ENCODE data around the gene PAX5. TPM values are rescaled to one million over a fixed set of nuclear protein-coding genes. Genes with fewer than 3 reads are reported as not detected.
A peak's percentile ranks its signal among the peaks of the same experiment; 100 is the strongest.
"Not testable (repeated sequence)": the region's sequence is repeated elsewhere in the genome, so short reads cannot be mapped to it uniquely, and the experiment has no call there.

PAX5 gene
- polyA plus RNA-seq, 1 of the 3 experiments (the other 2 are of a cell fraction) = 0.05 TPM

DNA sequence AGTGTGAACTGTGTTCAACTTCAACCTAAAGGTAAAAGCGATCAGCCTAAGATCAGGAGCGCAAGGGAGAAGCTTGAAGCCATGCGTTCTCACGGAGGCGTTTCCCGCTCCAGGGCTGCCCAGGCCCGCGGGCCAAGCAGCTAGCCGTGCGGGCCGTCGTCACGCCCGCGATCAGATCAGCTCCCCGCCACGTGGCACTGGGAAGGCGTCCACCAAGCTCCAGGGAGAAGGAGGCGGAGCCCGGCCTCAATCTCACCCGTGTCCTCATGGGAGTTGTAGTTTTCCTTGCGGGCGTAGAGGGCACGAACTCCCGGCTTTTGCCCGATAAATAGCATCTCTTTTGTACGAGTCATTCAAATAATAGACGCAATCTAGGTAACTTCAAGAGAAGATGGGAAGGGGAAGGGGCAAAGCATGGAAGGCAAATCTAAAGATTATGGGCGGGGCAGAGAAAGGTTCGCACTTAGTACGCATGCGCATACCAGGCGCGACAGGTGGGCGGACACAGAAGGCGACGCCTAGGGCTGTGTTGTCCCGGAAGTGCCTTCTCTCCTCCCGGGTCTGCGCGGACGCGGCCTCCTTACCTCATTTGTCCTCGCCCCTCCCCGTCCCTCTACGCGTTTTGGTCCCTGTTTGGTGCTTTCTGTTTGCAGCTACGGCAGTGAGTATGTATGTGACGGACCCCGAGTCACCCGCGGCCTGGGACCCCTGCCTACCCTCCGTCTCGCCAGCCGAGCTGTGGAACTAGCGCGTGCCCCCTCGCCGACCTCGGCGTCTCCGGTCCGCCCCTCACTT, 45.5 kb upstream of the PAX5 start:
- H3K36me3 ChIP-seq (replicated peaks in 1 of 2; ENCODE audit: control insufficient read depth in 1 of 2, insufficient read depth in 2 of 2, low read length in 1 of 2) = peaks cover 0 to 17% of the 10 kb centered on the region in 2 experiments
- peak overlapping the region; percentile 92 for H3K9ac ChIP-seq
- CTCF ChIA-PET = interaction anchor here (0.6 to 2.3 kb wide), 3 partner anchors 43 to 249 kb away, joined by 3 to 5 read pairs (median 3); no protein-coding TSS in a partner anchor
- H3K27ac ChIP-seq (ENCODE audit: low read depth in 2 of 2, low read length in 1 of 2) = peak overlapping the region; percentile 70 to 93
- peaks cover 47% of the 10 kb centered on the region for H3K79me2 ChIP-seq (ENCODE audit: insufficient read depth)
- peaks cover 6 to 26% of the 10 kb centered on the region in 2 experiments; a peak in 3 of 4 replicates for H3K4me1 ChIP-seq (ENCODE audit: control insufficient read depth in 1 of 2, insufficient read depth in 2 of 2, low read depth in 1 of 2, low read length in 1 of 2)
- peak overlapping the region; percentile 94 for H3K4me2 ChIP-seq
- POLR2A ChIA-PET = interaction anchor here (1.1 kb wide), 1 partner anchor 40 kb away, joined by 3 read pairs; no protein-coding TSS in a partner anchor
- TF ChIP-seq MXI1 (IDR thresholded peaks at IDR 0.05; ENCODE audit: low read depth, low read length) = peak; percentile 96
- TF ChIP-seq POLR2AphosphoS5 (IDR thresholded peaks at IDR 0.05; ENCODE audit: low read depth, low read length) = peak; percentile 61
- TF ChIP-seq FOXM1 (IDR thresholded peaks at IDR 0.05; ENCODE audit: low read depth) = no peak
- TF ChIP-seq, protein P1, sequence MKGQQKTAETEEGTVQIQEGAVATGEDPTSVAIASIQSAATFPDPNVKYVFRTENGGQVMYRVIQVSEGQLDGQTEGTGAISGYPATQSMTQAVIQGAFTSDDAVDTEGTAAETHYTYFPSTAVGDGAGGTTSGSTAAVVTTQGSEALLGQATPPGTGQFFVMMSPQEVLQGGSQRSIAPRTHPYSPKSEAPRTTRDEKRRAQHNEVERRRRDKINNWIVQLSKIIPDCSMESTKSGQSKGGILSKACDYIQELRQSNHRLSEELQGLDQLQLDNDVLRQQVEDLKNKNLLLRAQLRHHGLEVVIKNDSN (IDR thresholded peaks at IDR 0.05; ENCODE audit: borderline replicate concordance, low read depth) = peak; percentile 70; the same call in 1 of the 2 replicates
- TF ChIP-seq, protein P2, sequence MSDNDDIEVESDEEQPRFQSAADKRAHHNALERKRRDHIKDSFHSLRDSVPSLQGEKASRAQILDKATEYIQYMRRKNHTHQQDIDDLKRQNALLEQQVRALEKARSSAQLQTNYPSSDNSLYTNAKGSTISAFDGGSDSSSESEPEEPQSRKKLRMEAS (IDR thresholded peaks at IDR 0.05; ENCODE audit: low read depth) = peak; percentile 100
- TF ChIP-seq ELF1 (IDR thresholded peaks at IDR 0.05) = peak; percentile 88
- TF ChIP-seq SIN3A (IDR thresholded peaks at IDR 0.05; ENCODE audit: borderline replicate concordance, low read depth, low read length) = peak; percentile 68; the same call in 1 of the 2 replicates
- no peak for TF ChIP-seq RAD21 (IDR thresholded peaks at IDR 0.05; ENCODE audit: low read length)
- TF ChIP-seq SMC3 (IDR thresholded peaks at IDR 0.05; ENCODE audit: low read depth, low read length) = 0 out of 2 replicates have a peak, but pooled peaks have one; percentile 1
- no peak for TF ChIP-seq TEAD4 (IDR thresholded peaks at IDR 0.05; ENCODE audit: borderline replicate concordance, insufficient read depth)
- TF ChIP-seq FOXJ3 (CRISPR knock-in tag; IDR thresholded peaks at IDR 0.05) = peak; percentile 85
- TF ChIP-seq RCOR1 (IDR thresholded peaks at IDR 0.05; ENCODE audit: low read length) = no peak
- TF ChIP-seq, protein P3, sequence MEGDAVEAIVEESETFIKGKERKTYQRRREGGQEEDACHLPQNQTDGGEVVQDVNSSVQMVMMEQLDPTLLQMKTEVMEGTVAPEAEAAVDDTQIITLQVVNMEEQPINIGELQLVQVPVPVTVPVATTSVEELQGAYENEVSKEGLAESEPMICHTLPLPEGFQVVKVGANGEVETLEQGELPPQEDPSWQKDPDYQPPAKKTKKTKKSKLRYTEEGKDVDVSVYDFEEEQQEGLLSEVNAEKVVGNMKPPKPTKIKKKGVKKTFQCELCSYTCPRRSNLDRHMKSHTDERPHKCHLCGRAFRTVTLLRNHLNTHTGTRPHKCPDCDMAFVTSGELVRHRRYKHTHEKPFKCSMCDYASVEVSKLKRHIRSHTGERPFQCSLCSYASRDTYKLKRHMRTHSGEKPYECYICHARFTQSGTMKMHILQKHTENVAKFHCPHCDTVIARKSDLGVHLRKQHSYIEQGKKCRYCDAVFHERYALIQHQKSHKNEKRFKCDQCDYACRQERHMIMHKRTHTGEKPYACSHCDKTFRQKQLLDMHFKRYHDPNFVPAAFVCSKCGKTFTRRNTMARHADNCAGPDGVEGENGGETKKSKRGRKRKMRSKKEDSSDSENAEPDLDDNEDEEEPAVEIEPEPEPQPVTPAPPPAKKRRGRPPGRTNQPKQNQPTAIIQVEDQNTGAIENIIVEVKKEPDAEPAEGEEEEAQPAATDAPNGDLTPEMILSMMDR (IDR thresholded peaks at IDR 0.05) = no peak
- TF ChIP-seq NRF1 (IDR thresholded peaks at IDR 0.05; ENCODE audit: low read depth, low read length) = peak; percentile 48; the same call in 1 of the 2 replicates
- TF ChIP-seq CHD2 (IDR thresholded peaks at IDR 0.05; ENCODE audit: low read length, partially characterized antibody) = peak; percentile 34
- 0 out of 2 replicates have a peak, but pooled peaks have one; percentile 18 for TF ChIP-seq TAF1 (IDR thresholded peaks at IDR 0.05; ENCODE audit: borderline replicate concordance, low read depth, low read length)
- TF ChIP-seq GATA2 (CRISPR knock-in tag; IDR thresholded peaks at IDR 0.05) = peak; percentile 82
- TF ChIP-seq RFX5 (IDR thresholded peaks at IDR 0.05; ENCODE audit: low read length) = no peak
- TF ChIP-seq GABPA (IDR thresholded peaks at IDR 0.05; ENCODE audit: low read depth) = peak; percentile 71
- DNase-seq = peak; percentile 91
- peaks cover 3% of the 10 kb centered on the region; the same call in 1 of the 2 replicates for H3K9me3 ChIP-seq
- H3K4me3 ChIP-seq (ENCODE audit: low read depth in 2 of 2, low read length in 1 of 2) = peak overlapping the region; percentile 77 to 80
- H3K9me2 ChIP-seq = no peaks in the 10 kb centered on the region
- H3K27me3 ChIP-seq (ENCODE audit: insufficient read depth) = no peaks in the 10 kb centered on the region
- peaks cover 15% of the 10 kb centered on the region; the same call in 1 of the 2 replicates for H4K20me1 ChIP-seq (ENCODE audit: insufficient read depth)
- peak overlapping the region; percentile 83 for H2AFZ ChIP-seq (ENCODE audit: low read depth)
- H3F3A ChIP-seq (replicated peaks; ENCODE audit: insufficient read depth) = no peaks in the 10 kb centered on the region
- WGBS (ENCODE audit: low lambda C conversion rate) = 7% methylated on average over 29 of the region's 63 CpGs

DNA sequence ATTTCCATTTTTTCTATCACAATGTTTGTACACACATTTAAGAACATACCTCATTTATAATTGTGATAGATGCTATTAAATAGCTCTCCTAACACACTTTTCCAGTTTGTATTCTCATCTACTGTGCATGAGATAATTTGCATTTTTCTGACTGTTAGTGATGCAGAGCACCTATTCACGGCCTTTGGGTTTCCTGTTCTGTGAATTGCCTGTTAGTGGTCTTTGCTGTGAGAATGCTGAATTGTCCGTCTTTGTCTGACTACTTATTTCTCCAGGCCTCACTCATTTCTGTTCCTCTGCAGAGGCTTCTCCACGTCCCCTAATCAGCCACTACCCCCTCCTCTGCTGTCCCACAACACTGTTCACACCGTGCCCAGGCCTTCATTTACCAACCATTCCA, 40.7 kb upstream of the PAX5 start:
- not testable (repeated sequence) for H3K9me3 ChIP-seq

More for the DNA sequence above, 40.7 kb upstream of the PAX5 start:
- H3F3A ChIP-seq (replicated peaks; ENCODE audit: insufficient read depth); CTCF ChIA-PET; POLR2A ChIA-PET; H3K27me3 ChIP-seq (ENCODE audit: insufficient read depth); H3K4me1 ChIP-seq (ENCODE audit: control insufficient read depth in 1 of 2, insufficient read depth in 2 of 2, low read depth in 1 of 2, low read length in 1 of 2); H4K20me1 ChIP-seq (ENCODE audit: insufficient read depth); H3K9me2 ChIP-seq; H3K4me3 ChIP-seq (ENCODE audit: low read depth in 2 of 2, low read length in 1 of 2); H3K79me2 ChIP-seq (ENCODE audit: insufficient read depth); H3K4me2 ChIP-seq; H2AFZ ChIP-seq (ENCODE audit: low read depth); H3K9ac ChIP-seq; H3K27ac ChIP-seq (ENCODE audit: low read depth in 2 of 2, low read length in 1 of 2); H3K36me3 ChIP-seq (replicated peaks in 1 of 2; ENCODE audit: control insufficient read depth in 1 of 2, insufficient read depth in 2 of 2, low read length in 1 of 2); DNase-seq: not testable (repeated sequence)
- WGBS (ENCODE audit: low lambda C conversion rate) = 49% methylated on average over 4 of the region's 4 CpGs
